Liver (tissue), 9 donors: ENCODE measurements around the gene C6orf132. TPM values are rescaled to one million over a fixed set of nuclear protein-coding genes. Genes with fewer than 3 reads are reported as not detected.

ENCODE experiments used
- DNase-seq: peaks from one replicate; pipeline ENCODE4 v3.0.0-alpha.2; 2017; ENCODE audit warnings: low spot score
- H3K27ac ChIP-seq, 2 donors: one replicate each; pipeline ENCODE4 v1.7.0; 2013; ENCODE audit warnings: inconsistent platforms in 2 of 2, low read length in 2 of 2, control low read depth in 1 of 2, low read depth in 1 of 2, mild to moderate bottlenecking in 1 of 2
- H3K27me3 ChIP-seq, 4 donors: one replicate each; pipeline versions ENCODE4 v1.6.1 to v1.7.0; 2013; ENCODE audit warnings: low read length in 3 of 4, inconsistent platforms in 1 of 4, mild to moderate bottlenecking in 1 of 4, moderate library complexity in 1 of 4; ENCODE audit not compliant: control insufficient read depth in 4 of 4, insufficient read depth in 4 of 4
- H3K36me3 ChIP-seq, 4 donors: one replicate each; pipeline versions ENCODE4 v1.6.1 to v1.7.0; 2013; ENCODE audit warnings: low read length in 3 of 4, mild to moderate bottlenecking in 3 of 4, low read depth in 1 of 4, moderate library complexity in 1 of 4; ENCODE audit not compliant: control insufficient read depth in 4 of 4, insufficient read depth in 3 of 4
- H3K4me1 ChIP-seq, 4 donors: one replicate each; pipeline versions ENCODE4 v1.6.1 to v1.7.0; 2013; ENCODE audit warnings: low read length in 3 of 4, mild to moderate bottlenecking in 3 of 4, moderate library complexity in 1 of 4; ENCODE audit not compliant: control insufficient read depth in 4 of 4, insufficient read depth in 4 of 4
- H3K4me3 ChIP-seq, 3 donors: one replicate each; pipeline versions ENCODE4 v1.6.1 to v1.7.0; 2013; ENCODE audit warnings: low read length in 3 of 3, control low read depth in 1 of 3, low read depth in 1 of 3, mild to moderate bottlenecking in 1 of 3
- H3K9ac ChIP-seq, 2 donors: one replicate each; pipeline ENCODE4 v1.7.0; 2013; ENCODE audit warnings: low read length in 2 of 2, mild to moderate bottlenecking in 2 of 2, moderate library complexity in 2 of 2, control low read depth in 1 of 2, low read depth in 1 of 2
- H3K9me3 ChIP-seq, 4 donors: one replicate each; pipeline versions ENCODE4 v1.6.1 to v1.7.0; 2013; ENCODE audit warnings: low read length in 3 of 4; ENCODE audit not compliant: control insufficient read depth in 4 of 4
- EGR1 ChIP-seq, 2 donors: IDR thresholded peaks; 2 replicates each; pipeline ENCODE4 v1.6.1; 2016 to 2018; ENCODE audit warnings: antibody characterized with exemption in 2 of 2, low read depth in 2 of 2
- FOXA1 ChIP-seq: IDR thresholded peaks from 2 replicates; pipeline ENCODE4 v1.6.1; 2016; ENCODE audit warnings: antibody characterized with exemption
- FOXA2 ChIP-seq: IDR thresholded peaks from 2 replicates; pipeline ENCODE4 v1.6.1; 2016; ENCODE audit warnings: antibody characterized with exemption
- HNF4A ChIP-seq, 2 donors: conservative IDR thresholded peaks; 2 replicates each; pipeline ENCODE4 v1.6.1; 2016; ENCODE audit warnings: antibody characterized with exemption in 2 of 2, mild to moderate bottlenecking in 2 of 2
- HNF4G ChIP-seq: IDR thresholded peaks from 2 replicates; pipeline ENCODE4 v1.6.1; 2016; ENCODE audit warnings: antibody characterized with exemption
- JUND ChIP-seq, 2 donors: IDR thresholded peaks; 2 replicates each; pipeline ENCODE4 v1.6.1; 2016; ENCODE audit warnings: antibody characterized with exemption in 2 of 2
- NR2F2 ChIP-seq: IDR thresholded peaks from 2 replicates; pipeline ENCODE4 v1.6.1; 2016; ENCODE audit warnings: antibody characterized with exemption
- RXRA ChIP-seq, 2 donors: IDR thresholded peaks; 2 replicates each; pipeline ENCODE4 v1.6.1; 2017 to 2018; ENCODE audit warnings: antibody characterized with exemption in 2 of 2, mild to moderate bottlenecking in 1 of 2
- TAF1 ChIP-seq: conservative IDR thresholded peaks from 2 replicates; pipeline ENCODE4 v1.6.1; 2016; ENCODE audit warnings: antibody characterized with exemption, mild to moderate bottlenecking
- YY1 ChIP-seq: IDR thresholded peaks from 2 replicates; pipeline ENCODE4 v1.6.1; 2016; ENCODE audit warnings: antibody characterized with exemption, mild to moderate bottlenecking
- WGBS: extraction: QIAGEN DNeasy Blood & Tissue Kit; methylation state at CpG from one replicate; pipeline ENCODE4 v1.1.7; 2013; 5-methylcytosine and 5-hydroxymethylcytosine counted together
- polyA plus RNA-seq, 2 donors: library from polyadenylated mRNA; stranded (reverse) in 1 of 2; unstranded in 1 of 2; fragments of 200-250 nt in 1 of 2; fragments of >200 nt in 1 of 2; fragmentation: Nextera tagmentation in 1 of 2; extraction: Ambion mirVana in 1 of 2; gene quantifications; one replicate each; pipeline versions ENCODE4 v1.2.1 to v1.2.3, GENCODE V29; 2013 to 2015
- total RNA-seq, 2 donors: library from RNA; depleted of rRNA; stranded (reverse); fragments of >200 nt; gene quantifications; one replicate each; pipeline ENCODE4 v1.2.3, GENCODE V29; 2014
- TF ChIP-seq, protein P1 (sequence below): fragments of 150-350 bp; IDR thresholded peaks from 2 replicates; pipeline ENCODE4 v1.5.1; 2017; ENCODE audit warnings: improper control_type of control experiment, low read depth, low read length; ENCODE audit not compliant: missing input control
- TF ChIP-seq, protein P2 (sequence below): IDR thresholded peaks from 2 replicates; pipeline ENCODE4 v1.6.1; 2016; ENCODE audit warnings: antibody characterized with exemption, mild to moderate bottlenecking
- TF ChIP-seq, protein P3 (sequence below): IDR thresholded peaks from 2 replicates; pipeline ENCODE4 v1.6.1; 2016; ENCODE audit warnings: antibody characterized with exemption
- TF ChIP-seq, protein P4 (sequence below): IDR thresholded peaks from 2 replicates; pipeline ENCODE4 v1.6.1; 2016; ENCODE audit warnings: antibody characterized with exemption
- TF ChIP-seq, protein P5 (sequence below): IDR thresholded peaks from 2 replicates; pipeline ENCODE4 v1.6.1; 2016; ENCODE audit warnings: antibody characterized with exemption
- donor health status: healthy.
- donor health status: healthy.
- donor health status: healthy.
- donor health status: healthy.
- donor health status: healthy.

Gene C6orf132
- total and polyA plus RNA-seq, 4 donors = 0.07 to 0.25 (median 0.24) TPM; not detected in 1

DNA sequence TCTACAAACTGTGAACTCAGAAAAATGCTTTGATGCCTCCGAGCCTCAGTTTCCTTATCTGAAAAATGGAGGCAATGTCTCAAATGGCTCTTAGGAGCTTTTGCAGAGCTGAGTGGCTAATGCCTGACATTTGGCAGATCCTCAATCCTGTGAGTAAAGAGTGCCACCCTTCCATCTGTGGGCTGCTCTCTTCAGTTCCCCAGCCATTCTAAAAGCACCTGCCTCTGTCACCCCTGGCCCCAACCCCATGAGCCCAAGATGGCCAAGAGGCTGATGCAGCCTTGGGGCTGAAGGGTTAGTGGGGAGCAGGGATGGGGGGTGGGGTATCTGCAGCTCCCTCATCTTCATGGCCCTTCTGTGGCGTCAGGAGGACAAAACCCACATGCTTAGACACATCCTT lies 16.2 kb upstream of the C6orf132 start:
- TF ChIP-seq, protein P1, sequence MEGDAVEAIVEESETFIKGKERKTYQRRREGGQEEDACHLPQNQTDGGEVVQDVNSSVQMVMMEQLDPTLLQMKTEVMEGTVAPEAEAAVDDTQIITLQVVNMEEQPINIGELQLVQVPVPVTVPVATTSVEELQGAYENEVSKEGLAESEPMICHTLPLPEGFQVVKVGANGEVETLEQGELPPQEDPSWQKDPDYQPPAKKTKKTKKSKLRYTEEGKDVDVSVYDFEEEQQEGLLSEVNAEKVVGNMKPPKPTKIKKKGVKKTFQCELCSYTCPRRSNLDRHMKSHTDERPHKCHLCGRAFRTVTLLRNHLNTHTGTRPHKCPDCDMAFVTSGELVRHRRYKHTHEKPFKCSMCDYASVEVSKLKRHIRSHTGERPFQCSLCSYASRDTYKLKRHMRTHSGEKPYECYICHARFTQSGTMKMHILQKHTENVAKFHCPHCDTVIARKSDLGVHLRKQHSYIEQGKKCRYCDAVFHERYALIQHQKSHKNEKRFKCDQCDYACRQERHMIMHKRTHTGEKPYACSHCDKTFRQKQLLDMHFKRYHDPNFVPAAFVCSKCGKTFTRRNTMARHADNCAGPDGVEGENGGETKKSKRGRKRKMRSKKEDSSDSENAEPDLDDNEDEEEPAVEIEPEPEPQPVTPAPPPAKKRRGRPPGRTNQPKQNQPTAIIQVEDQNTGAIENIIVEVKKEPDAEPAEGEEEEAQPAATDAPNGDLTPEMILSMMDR = no peak
- TF ChIP-seq JUND (IDR thresholded peaks at IDR 0.05) = no peak
- no peak for TF ChIP-seq RXRA (IDR thresholded peaks at IDR 0.05)
- TF ChIP-seq, protein P2, sequence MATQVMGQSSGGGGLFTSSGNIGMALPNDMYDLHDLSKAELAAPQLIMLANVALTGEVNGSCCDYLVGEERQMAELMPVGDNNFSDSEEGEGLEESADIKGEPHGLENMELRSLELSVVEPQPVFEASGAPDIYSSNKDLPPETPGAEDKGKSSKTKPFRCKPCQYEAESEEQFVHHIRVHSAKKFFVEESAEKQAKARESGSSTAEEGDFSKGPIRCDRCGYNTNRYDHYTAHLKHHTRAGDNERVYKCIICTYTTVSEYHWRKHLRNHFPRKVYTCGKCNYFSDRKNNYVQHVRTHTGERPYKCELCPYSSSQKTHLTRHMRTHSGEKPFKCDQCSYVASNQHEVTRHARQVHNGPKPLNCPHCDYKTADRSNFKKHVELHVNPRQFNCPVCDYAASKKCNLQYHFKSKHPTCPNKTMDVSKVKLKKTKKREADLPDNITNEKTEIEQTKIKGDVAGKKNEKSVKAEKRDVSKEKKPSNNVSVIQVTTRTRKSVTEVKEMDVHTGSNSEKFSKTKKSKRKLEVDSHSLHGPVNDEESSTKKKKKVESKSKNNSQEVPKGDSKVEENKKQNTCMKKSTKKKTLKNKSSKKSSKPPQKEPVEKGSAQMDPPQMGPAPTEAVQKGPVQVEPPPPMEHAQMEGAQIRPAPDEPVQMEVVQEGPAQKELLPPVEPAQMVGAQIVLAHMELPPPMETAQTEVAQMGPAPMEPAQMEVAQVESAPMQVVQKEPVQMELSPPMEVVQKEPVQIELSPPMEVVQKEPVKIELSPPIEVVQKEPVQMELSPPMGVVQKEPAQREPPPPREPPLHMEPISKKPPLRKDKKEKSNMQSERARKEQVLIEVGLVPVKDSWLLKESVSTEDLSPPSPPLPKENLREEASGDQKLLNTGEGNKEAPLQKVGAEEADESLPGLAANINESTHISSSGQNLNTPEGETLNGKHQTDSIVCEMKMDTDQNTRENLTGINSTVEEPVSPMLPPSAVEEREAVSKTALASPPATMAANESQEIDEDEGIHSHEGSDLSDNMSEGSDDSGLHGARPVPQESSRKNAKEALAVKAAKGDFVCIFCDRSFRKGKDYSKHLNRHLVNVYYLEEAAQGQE = no peak
- no peak for TF ChIP-seq YY1
- no peak for TF ChIP-seq HNF4G
- TF ChIP-seq NR2F2 = no peak
- TF ChIP-seq, protein P3, sequence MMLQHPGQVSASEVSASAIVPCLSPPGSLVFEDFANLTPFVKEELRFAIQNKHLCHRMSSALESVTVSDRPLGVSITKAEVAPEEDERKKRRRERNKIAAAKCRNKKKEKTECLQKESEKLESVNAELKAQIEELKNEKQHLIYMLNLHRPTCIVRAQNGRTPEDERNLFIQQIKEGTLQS = no peak
- TF ChIP-seq, protein P4, sequence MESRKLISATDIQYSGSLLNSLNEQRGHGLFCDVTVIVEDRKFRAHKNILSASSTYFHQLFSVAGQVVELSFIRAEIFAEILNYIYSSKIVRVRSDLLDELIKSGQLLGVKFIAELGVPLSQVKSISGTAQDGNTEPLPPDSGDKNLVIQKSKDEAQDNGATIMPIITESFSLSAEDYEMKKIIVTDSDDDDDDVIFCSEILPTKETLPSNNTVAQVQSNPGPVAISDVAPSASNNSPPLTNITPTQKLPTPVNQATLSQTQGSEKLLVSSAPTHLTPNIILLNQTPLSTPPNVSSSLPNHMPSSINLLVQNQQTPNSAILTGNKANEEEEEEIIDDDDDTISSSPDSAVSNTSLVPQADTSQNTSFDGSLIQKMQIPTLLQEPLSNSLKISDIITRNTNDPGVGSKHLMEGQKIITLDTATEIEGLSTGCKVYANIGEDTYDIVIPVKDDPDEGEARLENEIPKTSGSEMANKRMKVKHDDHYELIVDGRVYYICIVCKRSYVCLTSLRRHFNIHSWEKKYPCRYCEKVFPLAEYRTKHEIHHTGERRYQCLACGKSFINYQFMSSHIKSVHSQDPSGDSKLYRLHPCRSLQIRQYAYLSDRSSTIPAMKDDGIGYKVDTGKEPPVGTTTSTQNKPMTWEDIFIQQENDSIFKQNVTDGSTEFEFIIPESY = no peak
- TF ChIP-seq, protein P5, sequence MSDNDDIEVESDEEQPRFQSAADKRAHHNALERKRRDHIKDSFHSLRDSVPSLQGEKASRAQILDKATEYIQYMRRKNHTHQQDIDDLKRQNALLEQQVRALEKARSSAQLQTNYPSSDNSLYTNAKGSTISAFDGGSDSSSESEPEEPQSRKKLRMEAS = no peak
- TF ChIP-seq TAF1 = no peak
- no peak for TF ChIP-seq HNF4A (conservative IDR thresholded peaks at IDR 0.05)
- TF ChIP-seq EGR1 (IDR thresholded peaks at IDR 0.05; ENCODE audit: low read depth in 2 of 2) = no peak
- TF ChIP-seq FOXA1 = no peak
- no peak for TF ChIP-seq FOXA2
- Histone ChIP-seq H3K4me1 (no peaks in the 10 kb centered on the region), H3K4me3 (no peak overlapping the region), H3K36me3 (no peaks in the 10 kb centered on the region), H3K27me3 (no peaks in the 10 kb centered on the region), H3K27ac (no peak overlapping the region), H3K9me3 (no peaks in the 10 kb centered on the region), H3K9ac (no peak overlapping the region)
- no peak for DNase-seq
- WGBS = 81% methylated on average over 2 of the region's 2 CpGs

DNA sequence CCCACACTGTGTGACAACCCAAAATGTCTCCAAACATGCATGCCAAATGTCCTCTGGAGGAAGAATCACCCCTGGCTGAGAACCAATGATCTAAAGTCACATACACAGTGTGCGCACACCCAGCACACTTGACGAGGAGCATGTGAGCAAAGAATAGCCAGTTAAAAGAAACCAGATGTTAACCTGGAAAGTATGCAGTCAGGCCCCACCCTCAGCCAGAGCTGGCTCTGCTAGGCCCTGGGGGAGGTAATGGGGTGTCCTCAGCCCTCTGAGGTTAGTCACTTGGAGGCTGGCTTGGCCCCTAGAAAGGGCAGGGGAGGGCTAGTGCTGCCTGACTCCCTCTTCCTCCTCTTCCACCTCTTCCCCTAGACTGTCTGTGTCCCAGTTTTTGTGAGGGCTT lies 15.6 kb upstream of the C6orf132 start:
- Histone ChIP-seq H3K9me3 (no peaks in the 10 kb centered on the region), H3K4me1 (no peaks in the 10 kb centered on the region), H3K36me3 (no peaks in the 10 kb centered on the region), H3K27ac (no peak overlapping the region), H3K27me3 (no peaks in the 10 kb centered on the region), H3K4me3 (no peak overlapping the region), H3K9ac (no peak overlapping the region)
- TF ChIP-seq TAF1 = no peak
- no peak for TF ChIP-seq EGR1 (IDR thresholded peaks at IDR 0.05; ENCODE audit: low read depth in 2 of 2)
- TF ChIP-seq, protein P3 = no peak
- no peak for DNase-seq
- WGBS = 80% methylated on average over 2 of the region's 2 CpGs
